Caco-2 (cell line): ENCODE results near the gene LPA. TPM values are rescaled to one million over a fixed set of nuclear protein-coding genes. Genes with fewer than 3 reads are reported as not detected.
"Not testable (repeated sequence)": the region's sequence is repeated elsewhere in the genome, so short reads cannot be mapped to it uniquely, and the experiment has no call there.

ENCODE experiments used
- BruUV-seq: library from RNA; stranded (reverse); fragments of 400-500 nt; replicated peaks from 2 replicates; lab custom pipeline; 2021; lab: Mats Ljungman, UMichigan
- CTCF ChIA-PET: fragments of 300-600 bp; sonication (Branson Sonifier 250); formaldehyde crosslinking; loops from one replicate; lab custom pipeline; 2022; ENCODE audit warnings: antibody characterized with exemption; lab: Charles Lee
- POLR2A ChIA-PET: fragments of 300-600 bp; sonication (Branson Sonifier 250); formaldehyde crosslinking; loops from one replicate; lab custom pipeline; 2022; ENCODE audit warnings: antibody characterized with exemption; lab: Charles Lee
- DNase-seq, 2 experiments: peaks; one replicate each; pipeline versions ENCODE4 v3.0.0 to v3.0.0-alpha.2; 2020 to 2022
- H3K27me3 ChIP-seq: replicated peaks from 2 replicates; pipeline ENCODE4 v1.6.0; 2011; ENCODE audit warnings: low read length; ENCODE audit not compliant: control insufficient read depth, insufficient read depth
- H3K36me3 ChIP-seq: 2 replicates; pipeline ENCODE4 v1.5.1; 2011; ENCODE audit warnings: low read length; ENCODE audit not compliant: control insufficient read depth, insufficient read depth
- H3K4me1 ChIP-seq: fragments of 250-450 bp; sonication (Bioruptor Pico); 2 replicates; pipeline ENCODE4 v1.5.1; 2020; ENCODE audit warnings: mild to moderate bottlenecking
- H3K4me3 ChIP-seq: 2 replicates; pipeline ENCODE4 v1.5.1; 2011; ENCODE audit warnings: low read depth, mild to moderate bottlenecking, control low read depth, low read length
- H3K9me3 ChIP-seq: fragments of 250-450 bp; sonication (Bioruptor Pico); 2 replicates; pipeline ENCODE4 v1.5.1; 2020; ENCODE audit warnings: mild to moderate bottlenecking, moderate library complexity
- H3K27ac Mint-ChIP-seq: one replicate; pipeline ENCODE4 v1.8.0; 2022; ENCODE audit warnings: mixed read lengths; ENCODE audit not compliant: unreplicated experiment
- H3K27me3 Mint-ChIP-seq: one replicate; pipeline ENCODE4 v1.8.0; 2022; ENCODE audit warnings: mixed read lengths; ENCODE audit not compliant: insufficient read depth, unreplicated experiment
- H3K36me3 Mint-ChIP-seq: one replicate; pipeline ENCODE4 v1.8.0; 2022; ENCODE audit warnings: mild to moderate bottlenecking, mixed read lengths; ENCODE audit not compliant: insufficient read depth, unreplicated experiment
- H3K4me1 Mint-ChIP-seq: one replicate; pipeline ENCODE4 v1.8.0; 2022; ENCODE audit warnings: low read depth, mixed read lengths; ENCODE audit not compliant: unreplicated experiment
- H3K4me3 Mint-ChIP-seq: one replicate; pipeline ENCODE4 v1.8.0; 2022; ENCODE audit warnings: mild to moderate bottlenecking, moderate library complexity, mixed read lengths; ENCODE audit not compliant: unreplicated experiment
- H3K9me3 Mint-ChIP-seq: one replicate; pipeline ENCODE4 v1.8.0; 2022; ENCODE audit warnings: mixed read lengths; ENCODE audit not compliant: unreplicated experiment
- intact Hi-C: fragments of 100-400 bp; cut with micrococcal nuclease; formaldehyde crosslinking; loops from one replicate; pipeline ENCODE4 v1.10.0; 2022; ENCODE audit not compliant: unreplicated experiment
- total RNA-seq: library from RNA; stranded (reverse); gene quantifications from 2 replicates; pipeline ENCODE4 v1.2.3, GENCODE V29; 2022
- TF ChIP-seq, protein P1 (sequence below), 2 experiments: fragments of 200-600 bp in 1 of 2; IDR thresholded peaks; 1 replicate in 1 of 2; 2 replicates in 1 of 2; pipeline versions ENCODE4 v1.5.1 to v1.8.0; 2011 to 2022; ENCODE audit warnings: antibody characterized with exemption in 1 of 2, control low read depth in 1 of 2, inconsistent platforms in 1 of 2, low read depth in 1 of 2, low read length in 1 of 2, mild to moderate bottlenecking in 1 of 2, moderate library complexity in 1 of 2; ENCODE audit not compliant: insufficient read depth in 1 of 2, severe bottlenecking in 1 of 2, unreplicated experiment in 1 of 2

The LPA gene
- total RNA-seq, 1 experiment from 2014 or later, result not detected

DNA sequence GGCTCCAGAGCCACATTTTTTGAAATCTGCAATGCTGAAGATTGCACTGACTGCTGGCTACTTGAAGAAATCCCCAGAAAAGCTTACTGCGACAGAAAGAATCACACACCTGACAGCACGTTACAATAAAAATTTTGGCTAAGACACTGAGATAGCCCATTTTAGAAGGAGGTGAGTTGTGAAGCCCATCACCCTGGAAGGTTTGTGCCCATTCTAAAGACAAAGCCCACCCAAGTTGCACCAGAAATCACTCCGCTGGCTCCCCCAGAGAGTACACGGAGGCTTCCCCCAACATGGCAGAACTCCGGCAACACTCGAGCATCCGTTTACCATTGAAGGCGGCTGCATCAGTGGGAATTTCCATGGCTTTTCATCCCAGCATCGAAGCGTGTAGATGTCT, 29.4 kb downstream of the LPA start:
- no TSS peak for BruUV-seq
- Mint-ChIP-seq H3K9me3 (no peaks in the 10 kb centered on the region), H3K27ac (no peak overlapping the region), H3K27me3 (peaks cover 8% of the 10 kb centered on the region), H3K4me1 (no peaks in the 10 kb centered on the region), H3K4me3 (no peak overlapping the region), H3K36me3 (no peaks in the 10 kb centered on the region)
- TF ChIP-seq, protein P1, sequence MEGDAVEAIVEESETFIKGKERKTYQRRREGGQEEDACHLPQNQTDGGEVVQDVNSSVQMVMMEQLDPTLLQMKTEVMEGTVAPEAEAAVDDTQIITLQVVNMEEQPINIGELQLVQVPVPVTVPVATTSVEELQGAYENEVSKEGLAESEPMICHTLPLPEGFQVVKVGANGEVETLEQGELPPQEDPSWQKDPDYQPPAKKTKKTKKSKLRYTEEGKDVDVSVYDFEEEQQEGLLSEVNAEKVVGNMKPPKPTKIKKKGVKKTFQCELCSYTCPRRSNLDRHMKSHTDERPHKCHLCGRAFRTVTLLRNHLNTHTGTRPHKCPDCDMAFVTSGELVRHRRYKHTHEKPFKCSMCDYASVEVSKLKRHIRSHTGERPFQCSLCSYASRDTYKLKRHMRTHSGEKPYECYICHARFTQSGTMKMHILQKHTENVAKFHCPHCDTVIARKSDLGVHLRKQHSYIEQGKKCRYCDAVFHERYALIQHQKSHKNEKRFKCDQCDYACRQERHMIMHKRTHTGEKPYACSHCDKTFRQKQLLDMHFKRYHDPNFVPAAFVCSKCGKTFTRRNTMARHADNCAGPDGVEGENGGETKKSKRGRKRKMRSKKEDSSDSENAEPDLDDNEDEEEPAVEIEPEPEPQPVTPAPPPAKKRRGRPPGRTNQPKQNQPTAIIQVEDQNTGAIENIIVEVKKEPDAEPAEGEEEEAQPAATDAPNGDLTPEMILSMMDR (IDR thresholded peaks at IDR 0.05; ENCODE audit: insufficient read depth in 1 of 2, low read depth in 1 of 2, low read length in 1 of 2, severe bottlenecking in 1 of 2, unreplicated experiment in 1 of 2), result no peak
- Histone ChIP-seq H3K36me3 (no peaks in the 10 kb centered on the region), H3K27me3 (peaks cover 3% of the 10 kb centered on the region; the same call in 1 of the 2 replicates), H3K9me3 (no peaks in the 10 kb centered on the region), H3K4me3 (no peak overlapping the region), H3K4me1 (no peaks in the 10 kb centered on the region)
- ChIA-PET CTCF (no interaction called here), POLR2A (no interaction called here)
- DNase-seq, result peak; percentile 3 to 42
- intact Hi-C loops, result no loop called here

DNA sequence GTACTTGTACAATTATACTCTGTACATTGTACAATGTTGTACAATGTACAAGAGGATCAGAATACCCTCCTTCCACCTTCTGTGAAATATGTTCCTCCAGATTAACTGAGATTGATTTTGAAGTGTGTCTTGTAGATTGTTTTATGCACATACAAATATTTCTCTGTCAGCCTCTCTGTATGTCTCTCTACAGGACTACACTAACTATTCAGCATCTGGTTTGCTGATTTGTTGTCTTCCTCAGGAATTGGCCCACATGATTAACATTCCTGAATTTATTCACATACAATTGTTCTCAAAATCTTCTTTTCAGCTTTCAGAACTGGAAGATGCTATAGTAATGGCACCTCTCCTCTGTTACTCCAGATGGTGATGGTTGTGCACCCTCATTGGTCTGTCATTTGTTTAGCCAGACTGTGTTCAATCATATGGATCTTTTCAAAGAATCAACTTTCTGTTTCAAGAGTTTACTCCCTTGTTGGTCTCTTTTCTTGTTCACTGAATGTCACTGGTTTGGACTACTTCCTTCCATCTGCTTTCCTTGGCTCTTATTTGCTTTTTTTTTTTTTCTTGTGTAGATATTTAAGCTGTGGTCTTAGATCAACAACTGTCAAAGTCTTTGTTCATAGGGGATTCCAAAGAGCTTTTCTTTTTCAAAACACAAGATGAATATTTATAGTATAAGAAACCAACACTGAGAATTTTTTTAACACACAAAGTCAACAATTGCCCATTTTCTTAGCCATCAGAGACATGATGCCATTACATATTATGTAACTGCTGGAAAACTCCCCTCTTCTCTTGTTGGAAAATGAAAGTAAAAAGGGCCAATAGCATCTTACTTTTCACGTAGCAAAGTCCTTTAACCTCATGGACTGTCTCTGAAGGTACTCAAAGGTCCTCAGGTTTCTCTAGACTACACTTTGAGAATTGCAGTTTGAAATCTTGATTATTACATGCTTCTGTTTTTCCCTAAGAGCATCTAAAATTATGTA, 67.9 kb downstream of the LPA start:
- TF ChIP-seq, protein P1 (IDR thresholded peaks at IDR 0.05; ENCODE audit: insufficient read depth in 1 of 2, low read depth in 1 of 2, low read length in 1 of 2, severe bottlenecking in 1 of 2, unreplicated experiment in 1 of 2), result no peak
- H3K36me3 ChIP-seq, result no peaks in the 10 kb centered on the region
- Mint-ChIP-seq H3K27me3 (no peaks in the 10 kb centered on the region), H3K4me1 (no peaks in the 10 kb centered on the region), H3K36me3 (no peaks in the 10 kb centered on the region), H3K27ac (no peak overlapping the region), H3K4me3 (no peak overlapping the region), H3K9me3 (no peaks in the 10 kb centered on the region)
- H3K4me1 ChIP-seq, result no peaks in the 10 kb centered on the region
- no peak overlapping the region for H3K4me3 ChIP-seq
- no peaks in the 10 kb centered on the region for H3K27me3 ChIP-seq
- ChIA-PET POLR2A (no interaction called here), CTCF (no interaction called here)
- no peaks in the 10 kb centered on the region for H3K9me3 ChIP-seq
- BruUV-seq, result no TSS peak
- intact Hi-C loops, result no loop called here
- no peak for DNase-seq

DNA sequence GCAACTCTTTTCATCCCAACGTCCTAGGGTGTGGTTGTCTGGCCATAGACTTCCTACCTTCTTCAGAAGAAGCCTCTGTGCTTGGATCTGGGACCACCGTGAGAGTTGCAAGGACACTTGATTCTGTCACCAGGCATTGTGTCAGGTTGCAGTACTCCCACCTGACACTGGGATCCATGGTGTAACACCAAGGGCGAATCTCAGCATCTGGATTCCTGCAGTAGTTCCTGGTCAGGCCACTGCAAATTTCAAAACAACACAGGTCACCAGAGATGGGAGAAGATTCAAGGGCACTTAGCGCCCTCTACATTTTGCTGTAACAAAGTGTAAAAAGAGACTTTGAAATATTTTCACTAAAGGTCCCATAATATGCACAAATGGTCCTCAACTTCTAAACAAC, 68.8 kb downstream of the LPA start:
- H3K36me3 ChIP-seq, CTCF ChIA-PET, BruUV-seq, H3K27me3 ChIP-seq, H3K9me3 Mint-ChIP-seq, intact Hi-C loops, H3K4me3 ChIP-seq, H3K4me1 ChIP-seq, H3K4me1 Mint-ChIP-seq, H3K27ac Mint-ChIP-seq, H3K27me3 Mint-ChIP-seq, H3K36me3 Mint-ChIP-seq, H3K9me3 ChIP-seq, H3K4me3 Mint-ChIP-seq, DNase-seq, POLR2A ChIA-PET: not testable (repeated sequence)
